K562 (cell line): Measurements from ENCODE around the gene XPR1. TPM values are rescaled to one million over a fixed set of nuclear protein-coding genes. Genes with fewer than 3 reads are reported as not detected.

Experiments
- ATAC-seq: fragments of 200-7000 bp; cut with Tn5 transposase; 3 replicates; pipeline ENCODE4 v1.9.1; 2020; ENCODE audit warnings: moderate library complexity
- Bru-seq: library from RNA; stranded (reverse); fragments of 400-500 nt; gene quantifications from one replicate; lab custom pipeline; 2021; lab: Mats Ljungman, UMichigan
- BruChase-seq, 2 experiments: library from RNA; stranded (reverse); fragments of 400-500 nt; gene quantifications; one replicate each; lab custom pipeline; 2021; lab: Mats Ljungman, UMichigan
- BruUV-seq: library from RNA; stranded (reverse); fragments of 400-500 nt; replicated peaks from 2 replicates; lab custom pipeline; 2021; lab: Mats Ljungman, UMichigan
- CTCF ChIA-PET: fragments of 300-600 bp; formaldehyde crosslinking; extraction: SDS; loops from one replicate; lab custom pipeline; 2021; ENCODE audit warnings: low intra/inter-chr PET ratio; lab: Yijun Ruan, JAX
- POLR2A ChIA-PET: fragments of 300-600, 350-650 bp; sonication (Branson Sonifier 250); formaldehyde crosslinking; extraction: SDS; loops from one replicate; lab custom pipeline; 2021; ENCODE audit warnings: antibody characterized with exemption, inconsistent platforms; lab: Yijun Ruan, JAX
- DNase-seq, 4 experiments: peaks; one replicate each; pipeline versions ENCODE4 v3.0.0 to v3.0.0-alpha.2; 2011 to 2018; ENCODE audit warnings: low spot score in 3 of 4, mixed read lengths in 3 of 4; ENCODE audit errors: extremely low read depth in 1 of 4
- FAIRE-seq: peaks from 2 replicates; lab custom pipeline; 2011; peaks lifted over from hg19 to GRCh38; lab: Jason Lieb, UNC
- H2AFZ ChIP-seq: 2 replicates; pipeline ENCODE4 v1.6.0; 2011; ENCODE audit warnings: low read depth, low read length, control low read depth, inconsistent platforms
- H3K27ac ChIP-seq: fragments of 200-600 bp; 3 replicates; pipeline ENCODE4 v1.8.0; 2011; ENCODE audit warnings: low read depth, mild to moderate bottlenecking, control low read depth, inconsistent platforms, low read length, moderate library complexity, mixed read lengths; ENCODE audit errors: extremely low read depth
- H3K27me3 ChIP-seq, 2 experiments: fragments of 300-600 bp in 1 of 2; 2 replicates in 1 of 2; 3 replicates in 1 of 2; pipeline versions ENCODE4 v1.6.0 to v1.8.0; 2011; ENCODE audit warnings: inconsistent platforms in 2 of 2, low read length in 2 of 2, mild to moderate bottlenecking in 1 of 2, mixed read lengths in 1 of 2, moderate library complexity in 1 of 2; ENCODE audit not compliant: control insufficient read depth in 2 of 2, insufficient read depth in 2 of 2
- H3K36me3 ChIP-seq: fragments of 300-600 bp; 3 replicates; pipeline ENCODE4 v1.8.0; 2011; ENCODE audit warnings: mild to moderate bottlenecking, low read length, inconsistent platforms; ENCODE audit not compliant: control insufficient read depth, insufficient read depth
- H3K4me1 ChIP-seq, 2 experiments: fragments of 200-600 bp in 1 of 2; replicated peaks in 1 of 2; 2 replicates in 1 of 2; 3 replicates in 1 of 2; pipeline versions ENCODE4 v1.5.1 to v1.8.0; 2011; ENCODE audit warnings: inconsistent platforms in 2 of 2, low read length in 2 of 2, mild to moderate bottlenecking in 1 of 2, mixed read lengths in 1 of 2, moderate library complexity in 1 of 2; ENCODE audit not compliant: control insufficient read depth in 2 of 2, insufficient read depth in 2 of 2
- H3K4me2 ChIP-seq: 2 replicates; pipeline ENCODE4 v1.6.1; 2011; ENCODE audit warnings: low read length, control low read depth, inconsistent platforms, mixed read lengths; ENCODE audit not compliant: insufficient read depth
- H3K4me3 ChIP-seq: fragments of 200-600 bp; sonication (generic), shearing (Covaris generic); 2 replicates; pipeline ENCODE4 v1.5.1; 2016; ENCODE audit warnings: control low read depth, inconsistent platforms
- H3K79me2 ChIP-seq: fragments of 200-600 bp; 3 replicates; pipeline ENCODE4 v1.8.0; 2011; ENCODE audit warnings: low read length, inconsistent platforms; ENCODE audit not compliant: control insufficient read depth, insufficient read depth
- H3K9ac ChIP-seq, 2 experiments: 2 replicates each; pipeline versions ENCODE4 v1.6.0 to v1.6.1; 2011; ENCODE audit warnings: low read depth in 2 of 2, low read length in 2 of 2, control low read depth in 1 of 2, inconsistent platforms in 1 of 2, mild to moderate bottlenecking in 1 of 2, mixed read lengths in 1 of 2; ENCODE audit not compliant: insufficient read depth in 1 of 2
- H3K9me1 ChIP-seq: one replicate; pipeline ENCODE4 v1.6.0; 2011; ENCODE audit warnings: inconsistent platforms, mild to moderate bottlenecking, low read length, moderate library complexity; ENCODE audit not compliant: control insufficient read depth, insufficient read depth
- H3K9me3 ChIP-seq: replicated peaks from 2 replicates; pipeline ENCODE4 v1.5.1; 2011; ENCODE audit warnings: low read depth, low read length, inconsistent platforms; ENCODE audit not compliant: control insufficient read depth, insufficient read depth
- H4K20me1 ChIP-seq: replicated peaks from 2 replicates; pipeline ENCODE4 v1.6.1; 2011; ENCODE audit warnings: low read length, inconsistent platforms, mixed read lengths; ENCODE audit not compliant: control insufficient read depth, insufficient read depth
- BMI1 ChIP-seq: fragments of 150-350 bp; IDR thresholded peaks from 2 replicates; pipeline ENCODE4 v1.6.1; 2014; ENCODE audit warnings: low read length
- CTCF ChIP-seq, 3 experiments: IDR thresholded peaks in 2 of 3; conservative IDR thresholded peaks in 1 of 3; 2 replicates each; pipeline ENCODE4 v1.5.1; 2011 to 2012; ENCODE audit warnings: low read length in 3 of 3, mild to moderate bottlenecking in 3 of 3, control low read depth in 2 of 3, improper control_type of control experiment in 1 of 3, inconsistent platforms in 1 of 3, low read depth in 1 of 3, mixed read lengths in 1 of 3, moderate library complexity in 1 of 3; ENCODE audit not compliant: insufficient read depth in 2 of 3
- FOXJ2 ChIP-seq: fragments of 200-800 bp; sonication (Bioruptor generic); IDR thresholded peaks from 2 replicates; pipeline ENCODE4 v1.6.1; 2016; ENCODE audit warnings: missing genetic modification characterization, missing compliant biosample characterization
- GABPB1 ChIP-seq: sonication (generic); formaldehyde crosslinking; IDR thresholded peaks from 2 replicates; pipeline ENCODE4 v1.8.0; 2022; ENCODE audit warnings: mild to moderate bottlenecking, missing genetic modification reagents
- HDAC2 ChIP-seq: fragments of 450-650 bp; IDR thresholded peaks from 2 replicates; pipeline ENCODE4 v1.6.1; 2016; ENCODE audit warnings: mild to moderate bottlenecking
- KLF1 ChIP-seq: fragments of 450-650 bp; IDR thresholded peaks from 2 replicates; pipeline ENCODE4 v1.6.1; 2016; ENCODE audit warnings: missing genetic modification characterization, missing compliant biosample characterization
- MYBL2 ChIP-seq, 2 experiments: fragments of 450-650 bp in 1 of 2; sonication (generic) in 1 of 2; formaldehyde crosslinking in 1 of 2; IDR thresholded peaks; 2 replicates each; pipeline versions ENCODE4 v1.6.1 to v1.8.1; 2017 to 2022; ENCODE audit warnings: borderline replicate concordance in 1 of 2, inconsistent platforms in 1 of 2, low read depth in 1 of 2, mild to moderate bottlenecking in 1 of 2, missing genetic modification reagents in 1 of 2, moderate library complexity in 1 of 2
- NCOA6 ChIP-seq: fragments of 450-650 bp; IDR thresholded peaks from 2 replicates; pipeline ENCODE4 v1.6.1; 2017; ENCODE audit warnings: mild to moderate bottlenecking
- RAD21 ChIP-seq, 2 experiments: fragments of 250-450 bp in 1 of 2; fragments of 450-650 bp in 1 of 2; sonication (Bioruptor Pico) in 1 of 2; formaldehyde crosslinking in 1 of 2; IDR thresholded peaks in 1 of 2; conservative IDR thresholded peaks in 1 of 2; 2 replicates each; pipeline versions ENCODE4 v1.4.0 to v1.8.0; 2020 to 2022; ENCODE audit warnings: mild to moderate bottlenecking in 2 of 2, moderate library complexity in 1 of 2
- XRCC3 ChIP-seq: fragments of 450-650 bp; IDR thresholded peaks from 2 replicates; pipeline ENCODE4 v1.6.1; 2017; ENCODE audit warnings: mild to moderate bottlenecking, moderate library complexity
- YY1 ChIP-seq, 3 experiments: IDR thresholded peaks; 2 replicates each; pipeline ENCODE4 v1.6.1; 2011; ENCODE audit warnings: low read length in 2 of 3, mild to moderate bottlenecking in 2 of 3, moderate library complexity in 2 of 3, borderline replicate concordance in 1 of 3, control low read depth in 1 of 3, low read depth in 1 of 3; ENCODE audit not compliant: insufficient read depth in 3 of 3, insufficient replicate concordance in 2 of 3, control insufficient read depth in 1 of 3, insufficient read length in 1 of 3; ENCODE audit errors: extremely low read depth in 1 of 3
- ZNF23 ChIP-seq: fragments of 250-450 bp; sonication (Bioruptor Pico); IDR thresholded peaks from 2 replicates; pipeline ENCODE4 v1.4.0; 2020; ENCODE audit warnings: mild to moderate bottlenecking
- ZNF316 ChIP-seq: fragments of 450-650 bp; IDR thresholded peaks from 2 replicates; pipeline ENCODE4 v1.6.1; 2016
- ZNF79 ChIP-seq: fragments of 250-450 bp; sonication (Bioruptor Pico); IDR thresholded peaks from 2 replicates; pipeline ENCODE4 v1.4.0; 2020; ENCODE audit warnings: low read depth, mild to moderate bottlenecking, moderate library complexity
- WGBS: fragments of 100-300 bp; shearing (Covaris generic); methylation state at CpG from one replicate; pipeline ENCODE4 v1.1.6; 2016; ENCODE audit warnings: low coverage, mixed read lengths; ENCODE audit not compliant: insufficient coverage; ENCODE audit errors: missing lambda C conversion rate; 5-methylcytosine and 5-hydroxymethylcytosine counted together
- in situ Hi-C: fragments of 300-500 bp; cut with MboI; formaldehyde crosslinking; loops from 4 replicates; pipeline ENCODE4 v1.15.0; 2018; ENCODE audit warnings: inconsistent platforms, mixed read lengths
- intact Hi-C: fragments of 100-400 bp; cut with micrococcal nuclease; formaldehyde crosslinking; loops from 2 replicates; pipeline ENCODE4 v1.14.2; 2022
- long read RNA-seq, 3 experiments: library from polyadenylated mRNA in 2 of 3; library from RNA in 1 of 3; unstranded in 2 of 3; stranded (forward) in 1 of 3; transcript quantifications; one replicate each; pipeline ENCODE4 v2.0.0, GENCODE V29; 2019 to 2022
- polyA minus RNA-seq, 3 experiments: library from RNA; depleted of rRNA, polyadenylated mRNA; stranded (reverse); fragments of >200 nt; gene quantifications; 2 replicates each; pipeline ENCODE4 v1.2.3, GENCODE V29; 2011
- polyA plus RNA-seq, 8 experiments: library from polyadenylated mRNA; depleted of rRNA in 4 of 8; stranded (reverse) in 5 of 8; unstranded in 3 of 8; fragments of >200 nt; fragmentation: Nextera tagmentation in 2 of 8; fragmentation: Illumina TruSeq in 1 of 8; extraction: Ambion mirVana in 2 of 8; extraction: Trizol in 1 of 8; gene quantifications; 2 replicates each; pipeline versions ENCODE4 v1.2.1 to v1.2.3, GENCODE V29; 2011 to 2014; ENCODE audit warnings: inconsistent platforms in 1 of 8, missing spikeins in 1 of 8
- total RNA-seq, 7 experiments: library from RNA; depleted of rRNA in 6 of 7; stranded (reverse); fragments of >200 nt in 6 of 7; fragmentation: Illumina TruSeq in 2 of 7; extraction: Trizol in 2 of 7; gene quantifications; 2 replicates each; pipeline versions ENCODE4 v1.2.1 to v1.2.3, GENCODE V29; 2011 to 2021; ENCODE audit warnings: low replicate concordance in 1 of 7

The XPR1 gene
- 97.5 and 111 TPM in 2 replicates for total RNA-seq (2011; cell fraction: chromatin; rRNA removed; ENCODE audit: low replicate concordance)
- 52.4 and 62.2 TPM in 2 replicates for total RNA-seq (2011; cell fraction: nucleolus; rRNA removed)
- 116 and 133 TPM in 2 replicates for total RNA-seq (2011; cell fraction: nucleoplasm; rRNA removed)
- 24.2 and 32.0 TPM in 2 replicates for total RNA-seq (2014; rRNA removed)
- 39.8 and 49.1 TPM in 2 replicates for total RNA-seq (2014; rRNA removed; fragmentation: Illumina TruSeq; extraction: Trizol)
- 39.1 and 43.0 TPM in 2 replicates for total RNA-seq (2015; rRNA removed; fragmentation: Illumina TruSeq; extraction: Trizol)
- 36.9 and 38.6 TPM in 2 replicates for total RNA-seq (2021)
- 49.8 and 66.2 TPM in 2 replicates for polyA plus RNA-seq (2011; rRNA removed)
- 23.6 and 44.4 TPM in 2 replicates for polyA plus RNA-seq (2011; cell fraction: cytosol; rRNA removed)
- 23.0 and 26.5 TPM in 2 replicates for polyA plus RNA-seq (2011; cell fraction: nucleus; rRNA removed)
- 25.8 and 29.0 TPM in 2 replicates for polyA plus RNA-seq (2012)
- 38.1 and 41.2 TPM in 2 replicates for polyA plus RNA-seq (2014; fragmentation: Illumina TruSeq; extraction: Trizol)
- polyA plus RNA-seq (2014; fragmentation: Nextera tagmentation; extraction: Ambion mirVana) = 1 to 10 TPM; 3.0 to 4.7 TPM
- 25.8 and 27.8 TPM in 2 replicates for polyA plus RNA-seq (2014; rRNA removed)
- polyA minus RNA-seq (2011; rRNA and poly(A)+ RNA removed) = 97.0 and 108 TPM in 2 replicates
- polyA minus RNA-seq (2011; cell fraction: cytosol; rRNA and poly(A)+ RNA removed) = 37.2 and 52.1 TPM in 2 replicates
- polyA minus RNA-seq (2011; cell fraction: nucleus; rRNA and poly(A)+ RNA removed) = 21.0 and 34.7 TPM in 2 replicates
- percentile 88 among the genes with signal in this experiment for Bru-seq, nascent RNA
- BruChase-seq, experiment 1, labeled RNA remaining after a 2-hour chase = percentile 84 among the genes with signal in this experiment
- BruChase-seq, experiment 2, labeled RNA remaining after a 6-hour chase = percentile 81 among the genes with signal in this experiment
- long read RNA-seq, experiment 1, full-length matches to known transcripts = 5 of 20 reads
- long read RNA-seq, experiment 1, partial matches to known transcripts = 1 of 20 reads
- long read RNA-seq, experiment 1, other reads (novel, unspliced or antisense) = 14 of 20 reads
- long read RNA-seq, experiment 2, full-length matches to known transcripts = 5 of 38 reads
- long read RNA-seq, experiment 2, partial matches to known transcripts = 2 of 38 reads
- long read RNA-seq, experiment 2, other reads (novel, unspliced or antisense) = 31 of 38 reads
- long read RNA-seq, experiment 3, full-length matches to known transcripts = 2 of 10 reads
- long read RNA-seq, experiment 3, partial matches to known transcripts = 5 of 10 reads
- long read RNA-seq, experiment 3, other reads (novel, unspliced or antisense) = 3 of 10 reads

GRCh38 chr1:180631766-180632325 lies at the start of gene XPR1:
Gene XPR1 (plus strand): TSS chr1:180632022. CDS start chr1:180632202, 180 bp downstream.
- peak within 1 kb of the TSS; percentile 93 for H3K4me2 ChIP-seq
- FAIRE-seq = peak; percentile 97
- TF ChIP-seq ZNF23 = no peak
- TF ChIP-seq ZNF79 (CRISPR knock-in tag) = no peak
- TF ChIP-seq KLF1 = peak; percentile 54; the same call in 1 of the 2 replicates
- no peak for TF ChIP-seq FOXJ2 (tag)
- TF ChIP-seq GABPB1 (CRISPR knock-in tag) = peak; percentile 76
- TF ChIP-seq RAD21 (CRISPR knock-in tag; conservative IDR thresholded peaks at IDR 0.05 in 1 of 2, IDR thresholded peaks at IDR 0.05 in 1 of 2) = peak; percentile 23 to 40; a peak in 2 of 4 replicates
- TF ChIP-seq BMI1 = peak; percentile 77
- no peak for TF ChIP-seq MYBL2 (IDR thresholded peaks at IDR 0.05; ENCODE audit: low read depth)
- no peak for TF ChIP-seq MYBL2 (CRISPR knock-in tag; IDR thresholded peaks at IDR 0.05; ENCODE audit: borderline replicate concordance)
- TF ChIP-seq NCOA6 = no peak
- TF ChIP-seq CTCF (IDR thresholded peaks at IDR 0.05 in 2 of 3, conservative IDR thresholded peaks at IDR 0.05 in 1 of 3; ENCODE audit: insufficient read depth in 2 of 3, low read depth in 1 of 3, low read length in 3 of 3) = peak; percentile 30 to 49 (median 47); a peak in 5 of 6 replicates
- TF ChIP-seq HDAC2 = peak; percentile 27; the same call in 1 of the 2 replicates
- TF ChIP-seq YY1 (IDR thresholded peaks at IDR 0.05; ENCODE audit: borderline replicate concordance in 1 of 3, control insufficient read depth in 1 of 3, extremely low read depth in 1 of 3, insufficient read depth in 3 of 3, insufficient read length in 1 of 3, insufficient replicate concordance in 2 of 3, low read depth in 1 of 3, low read length in 2 of 3) = peak; percentile 63 to 96 (median 91)
- no peak for TF ChIP-seq ZNF316
- TF ChIP-seq XRCC3 = no peak

More at GRCh38 chr1:180631766-180632325, at the start of gene XPR1:
- no peaks in the 10 kb centered on the region; the same call in 1 of the 2 replicates for H3K9me3 ChIP-seq
- peak within 1 kb of the TSS; percentile 95 for H2AFZ ChIP-seq
- no peaks in the 10 kb centered on the region; the same call in 2 of the 3 replicates for H3K36me3 ChIP-seq
- H3K4me3 ChIP-seq = peak within 1 kb of the TSS; percentile 89
- CTCF ChIA-PET = no interaction called here
- POLR2A ChIA-PET = interaction anchor here (0.6 to 2.2 kb wide), 17 partner anchors 9 to 250 kb away, joined by 3 to 16 read pairs (median 5); no protein-coding TSS in a partner anchor
- 0% methylated on average over 20 of the region's 41 CpGs for WGBS
- peak within 1 kb of the TSS; percentile 65 to 98 for H3K9ac ChIP-seq
- peaks cover 49% of the 10 kb centered on the region for H3K79me2 ChIP-seq
- H3K27me3 ChIP-seq = no peaks in the 10 kb centered on the region
- no TSS peak for BruUV-seq
- in situ Hi-C loops (loop anchor here (25.0 kb wide), 1 partner anchor 530 kb away; no protein-coding TSS in a partner anchor), intact Hi-C loops (loop anchor here (1.0 to 10.0 kb wide), 7 partner anchors 21 to 523 kb away; no protein-coding TSS in a partner anchor)
- H3K27ac ChIP-seq = peak within 1 kb of the TSS; percentile 78
- no peaks in the 10 kb centered on the region; the same call in 1 of the 2 replicates for H4K20me1 ChIP-seq
- peaks cover 5 to 16% of the 10 kb centered on the region in 2 experiments; a peak in 4 of 5 replicates for H3K4me1 ChIP-seq
- no peaks in the 10 kb centered on the region for H3K9me1 ChIP-seq
- DNase-seq (peak; percentile 99 to 100 (median 99)), ATAC-seq (peak; percentile 97)
